ENCODE measurements around the gene CCN5.

CCN5 gene

GRCh38 chr20:44736170-44737021 lies 21.2 kb downstream of the CCN5 start:
- DNase-seq (ENCODE audit: low read depth, low spot score), result no peak

- no peak for DNase-seq (ENCODE audit: low read depth, low spot score)
These were observed 21.9 kb downstream of the CCN5 start for GRCh38 chr20:44737116-44737515.

DNA sequence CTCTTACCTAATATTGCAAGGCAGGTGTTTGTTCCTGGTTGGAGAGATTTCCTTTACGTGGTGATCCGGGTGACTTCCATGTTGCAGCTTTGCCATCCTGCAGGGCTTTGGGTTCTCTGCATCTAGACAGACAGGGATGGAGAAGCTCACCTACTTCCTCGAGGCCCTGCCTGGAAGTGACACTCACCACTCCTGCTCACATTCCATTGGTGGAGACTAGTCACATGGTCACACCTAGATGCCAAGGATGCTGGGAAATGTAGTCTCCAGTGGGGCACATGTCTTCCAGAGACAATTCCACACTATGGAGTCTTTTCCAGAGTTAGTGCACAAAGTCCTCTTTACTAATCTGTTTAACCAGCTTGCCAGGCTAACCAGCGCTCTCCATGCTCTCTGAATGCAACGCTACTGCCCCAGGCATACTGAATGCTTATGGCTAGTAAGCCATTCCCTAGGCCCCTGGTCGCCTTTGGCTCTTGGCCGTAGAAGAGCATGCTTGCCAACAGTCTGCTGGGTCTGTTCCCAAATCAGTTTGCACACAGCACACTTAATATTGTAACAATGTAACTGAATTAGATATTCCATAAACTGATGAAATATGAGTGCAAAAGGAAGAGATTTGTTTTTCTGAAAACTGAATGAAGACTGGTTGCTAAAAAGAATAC lies 23.8 kb downstream of the CCN5 start:
- DNase-seq (ENCODE audit: low read depth, low spot score), result no peak

- DNase-seq (ENCODE audit: low read depth, low spot score), result no peak
These were observed 24.8 kb downstream of the CCN5 start for GRCh38 chr20:44739942-44740341.

DNA sequence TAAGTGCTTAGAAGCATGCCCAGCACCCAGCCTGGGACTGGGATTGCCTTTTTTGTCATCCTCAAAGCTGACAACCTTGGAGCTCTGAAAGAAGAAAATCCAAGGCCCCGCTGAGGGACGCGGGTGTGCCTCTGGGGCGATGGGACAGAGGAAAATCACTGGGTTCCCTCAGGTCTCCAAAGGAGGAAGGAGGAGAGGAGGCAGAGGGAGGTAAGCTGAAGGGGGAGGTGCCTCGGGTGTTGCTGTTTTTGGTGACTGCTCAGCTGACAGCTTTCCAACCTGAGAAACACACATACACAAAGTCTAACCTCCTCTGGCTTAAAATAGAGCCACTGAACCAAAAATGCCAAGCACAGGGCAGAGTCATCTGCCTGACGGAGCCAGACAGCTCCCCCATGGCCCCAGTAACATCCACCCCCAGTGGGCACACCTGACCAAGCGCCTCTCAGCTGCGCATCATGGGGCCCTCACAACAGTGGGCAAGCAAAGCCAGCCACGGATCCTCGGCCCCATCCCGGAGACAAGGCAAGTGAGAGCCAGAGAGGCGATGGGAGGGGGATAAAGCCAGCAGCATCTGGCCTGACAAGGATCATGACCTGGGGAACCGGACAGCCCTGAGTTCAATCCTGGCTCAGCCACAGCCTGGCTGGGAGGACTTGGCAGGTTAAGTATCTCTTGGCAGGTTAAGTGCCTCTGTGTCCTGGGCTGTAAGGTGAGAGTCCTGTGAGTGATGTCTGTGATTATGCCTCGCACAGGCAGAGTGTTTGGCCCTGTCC lies 27.3 kb downstream of the CCN5 start:
- DNase-seq (ENCODE audit: low read depth, low spot score), result no peak

DNA sequence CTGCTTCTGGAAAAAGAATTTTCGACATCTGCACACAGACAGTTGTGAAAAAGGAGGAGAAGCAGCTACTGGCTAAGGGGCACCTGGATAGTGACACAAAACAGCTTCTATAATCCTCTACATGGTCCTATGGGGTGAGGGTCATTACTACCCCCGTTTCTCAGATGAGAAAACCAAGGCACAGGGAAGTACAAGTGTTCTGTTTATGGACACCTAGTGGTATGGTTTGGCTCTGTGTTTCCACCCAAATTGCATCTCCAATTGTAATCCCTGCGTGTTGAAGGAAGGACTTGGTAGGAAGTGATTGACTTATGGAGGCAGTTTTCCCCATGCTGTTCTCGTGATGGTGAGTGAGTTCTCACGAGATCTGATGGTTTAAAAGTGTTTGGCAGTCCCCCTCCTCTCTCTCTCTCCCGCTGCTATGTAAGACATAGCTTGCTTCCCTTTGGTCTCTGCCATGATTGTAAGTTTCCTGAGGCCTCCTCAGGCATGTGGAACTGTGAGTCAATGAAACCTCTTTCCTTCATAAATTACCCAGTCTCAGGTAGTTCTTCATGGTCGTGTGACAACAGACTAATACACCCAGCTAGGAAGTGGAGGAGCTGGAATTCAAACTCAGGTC lies 28.0 kb downstream of the CCN5 start:
- DNase-seq (ENCODE audit: low read depth, low spot score), result no peak

DNA sequence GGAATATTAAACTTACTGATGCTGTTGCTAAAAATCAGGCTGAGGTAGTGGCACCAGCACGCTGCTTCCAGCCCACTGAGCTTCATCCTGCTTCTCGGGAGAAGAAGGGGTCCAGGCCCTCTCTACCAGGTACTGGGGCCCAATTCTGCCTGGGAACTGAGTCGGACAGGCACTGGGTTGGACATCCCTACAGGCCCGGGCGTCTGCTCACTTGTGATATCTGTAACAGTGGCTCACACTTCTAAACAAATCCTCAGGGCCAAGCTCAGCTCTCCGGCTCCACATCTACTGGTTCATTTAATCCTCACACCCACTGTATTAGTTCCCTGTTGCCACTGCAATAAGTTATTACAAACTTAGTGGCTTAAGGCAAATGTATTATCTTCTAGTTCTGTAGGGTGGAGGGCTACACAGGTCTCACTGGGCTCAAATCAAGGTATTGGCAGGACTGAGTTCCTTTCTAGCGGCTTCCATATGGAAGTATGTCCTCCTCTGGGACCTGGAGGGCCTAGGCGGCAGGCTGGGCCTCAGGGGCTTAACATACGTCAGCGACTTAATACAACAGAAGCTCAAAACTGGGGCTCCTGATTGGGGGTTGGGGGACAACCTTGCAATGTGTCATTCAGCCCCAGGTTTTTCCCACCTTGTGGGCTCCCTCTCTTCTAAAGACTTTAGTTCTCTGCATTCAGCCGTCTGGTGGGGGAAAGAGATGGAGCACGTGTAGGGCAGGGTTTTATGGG lies 28.9 kb downstream of the CCN5 start:
- no peak for DNase-seq (ENCODE audit: low read depth, low spot score)

DNA sequence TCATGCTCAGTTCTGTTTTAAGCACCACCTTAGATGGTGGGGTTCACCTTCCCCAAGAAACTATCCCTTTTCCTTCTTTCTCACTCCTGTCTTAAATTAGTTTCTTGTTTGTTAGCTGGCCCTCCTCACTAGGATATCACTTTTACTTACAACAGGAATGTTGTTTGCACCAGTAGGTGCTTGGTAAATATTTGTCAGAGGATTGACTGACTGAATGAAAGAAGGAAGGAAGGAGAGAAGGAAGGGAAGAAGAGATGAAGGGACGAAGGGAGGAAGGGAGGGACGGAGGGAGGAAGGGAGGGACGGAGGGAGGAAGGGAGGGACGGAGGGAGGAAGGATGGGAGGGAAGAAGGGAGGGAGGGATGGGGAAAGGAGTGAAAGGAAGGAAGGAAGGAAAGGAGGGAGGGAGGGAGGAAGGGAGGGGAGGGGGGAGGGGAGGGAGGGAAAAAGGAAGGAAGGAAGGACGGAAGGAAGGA lies 30.0 kb downstream of the CCN5 start:
- DNase-seq (ENCODE audit: low read depth, low spot score), result no peak

- DNase-seq (ENCODE audit: low read depth, low spot score), result no peak
These were observed 30.6 kb downstream of the CCN5 start, which contains the start of gene KCNK15 for GRCh38 chr20:44745598-44746366. Gene KCNK15 (plus strand): TSS chr20:44745865. CDS start chr20:44745911, 46 bp downstream.

DNA sequence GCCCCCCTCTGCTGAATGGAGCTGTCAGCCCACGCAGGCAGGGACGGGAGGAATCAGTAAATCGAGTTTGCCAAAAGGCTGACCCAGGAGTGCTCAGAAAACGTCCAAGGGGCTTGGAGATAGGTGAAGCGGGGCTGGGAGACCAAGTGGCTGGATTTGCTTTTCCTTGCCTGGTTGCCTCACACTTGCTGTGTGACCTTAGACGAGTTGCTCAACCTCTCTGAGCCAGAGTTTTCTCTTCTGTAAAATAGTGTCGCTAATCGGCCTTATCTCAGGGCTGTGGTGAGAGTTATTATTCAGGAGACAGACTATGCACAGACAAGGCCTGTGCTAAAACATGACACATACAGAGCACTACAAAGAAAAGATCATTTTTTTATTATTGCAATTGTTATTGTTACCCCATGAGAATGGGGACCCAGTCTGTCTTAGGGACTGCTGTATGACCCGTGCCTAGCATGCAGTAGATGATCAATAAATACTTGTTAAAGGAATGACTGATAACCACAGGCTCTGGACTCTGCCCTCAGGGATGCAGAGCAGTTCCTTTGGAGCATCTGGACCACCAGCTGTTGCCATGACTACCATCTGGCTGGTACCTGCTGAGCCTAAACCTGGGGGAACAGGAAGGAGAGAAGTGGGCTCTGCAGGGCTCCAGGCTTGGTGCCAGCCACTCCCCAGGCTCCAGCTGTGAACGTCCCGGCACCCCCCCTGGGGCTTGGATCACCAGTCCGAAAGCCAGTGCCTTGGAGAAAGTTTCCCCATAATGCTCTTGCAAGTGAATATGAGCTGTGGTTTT lies 31.4 kb downstream of the CCN5 start:
- DNase-seq (ENCODE audit: low read depth, low spot score), result no peak

DNA sequence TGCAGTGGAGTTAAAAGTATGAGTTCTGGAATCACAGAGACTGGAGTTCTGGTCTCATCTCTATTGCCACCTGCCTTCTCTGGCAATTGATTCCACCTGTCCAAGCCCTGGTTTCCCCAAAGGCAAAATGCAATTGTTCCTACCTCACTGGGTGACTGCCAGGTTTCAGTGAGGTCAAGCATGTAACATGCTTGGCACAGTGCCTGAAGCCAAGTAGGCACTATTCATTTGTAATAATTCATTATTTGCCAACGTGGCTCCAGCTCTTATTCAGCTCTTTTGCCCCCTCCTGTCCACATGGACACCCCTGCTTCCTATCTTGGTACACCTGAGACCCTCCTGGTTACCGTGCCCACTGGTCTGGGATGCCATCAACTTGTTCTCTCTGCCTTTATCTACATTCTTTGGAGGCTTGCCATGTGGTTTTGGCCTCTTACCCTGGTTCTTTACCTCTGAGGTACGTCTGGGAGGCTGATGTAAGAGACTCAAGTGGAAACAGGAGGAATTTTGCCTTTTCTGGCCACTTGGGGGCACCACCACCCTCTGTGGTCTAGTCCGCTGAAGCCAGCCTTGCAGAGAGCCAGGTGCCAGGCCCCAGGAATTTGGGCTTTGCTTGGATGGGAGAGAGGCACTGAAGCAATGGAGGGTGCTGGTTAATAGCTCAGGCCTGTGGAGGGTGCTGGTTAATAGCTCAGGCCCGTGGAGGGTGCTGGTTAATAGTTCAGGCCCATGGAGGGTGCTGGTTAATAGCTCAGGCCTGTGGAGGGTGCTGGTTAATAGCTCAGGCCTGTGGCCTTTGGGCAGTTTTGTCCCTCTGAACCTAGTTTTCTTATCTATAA lies 32.2 kb downstream of the CCN5 start:
- DNase-seq (ENCODE audit: low read depth, low spot score), result no peak

DNA sequence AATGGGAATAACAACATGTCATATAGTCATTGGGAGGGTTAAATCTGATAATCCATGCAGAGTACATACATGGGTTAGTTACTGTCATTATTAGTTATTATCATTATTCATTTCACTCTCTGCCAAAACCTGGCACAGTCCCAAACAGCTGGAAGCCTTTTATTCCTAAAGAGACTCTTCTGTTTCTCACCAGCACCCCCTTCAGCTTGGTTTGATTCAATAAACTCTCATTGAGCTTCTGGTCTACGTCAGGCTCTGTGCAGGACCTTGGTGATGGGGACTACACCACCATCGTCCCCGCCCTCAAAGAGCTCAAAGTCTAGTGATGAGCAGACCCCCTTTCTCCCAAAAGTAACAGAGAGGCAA lies 32.8 kb downstream of the CCN5 start:
- no peak for DNase-seq (ENCODE audit: low read depth, low spot score)

GRCh38 chr20:44750081-44750805 lies 35.1 kb downstream of the CCN5 start:
- no peak for DNase-seq (ENCODE audit: low read depth, low spot score)

DNA sequence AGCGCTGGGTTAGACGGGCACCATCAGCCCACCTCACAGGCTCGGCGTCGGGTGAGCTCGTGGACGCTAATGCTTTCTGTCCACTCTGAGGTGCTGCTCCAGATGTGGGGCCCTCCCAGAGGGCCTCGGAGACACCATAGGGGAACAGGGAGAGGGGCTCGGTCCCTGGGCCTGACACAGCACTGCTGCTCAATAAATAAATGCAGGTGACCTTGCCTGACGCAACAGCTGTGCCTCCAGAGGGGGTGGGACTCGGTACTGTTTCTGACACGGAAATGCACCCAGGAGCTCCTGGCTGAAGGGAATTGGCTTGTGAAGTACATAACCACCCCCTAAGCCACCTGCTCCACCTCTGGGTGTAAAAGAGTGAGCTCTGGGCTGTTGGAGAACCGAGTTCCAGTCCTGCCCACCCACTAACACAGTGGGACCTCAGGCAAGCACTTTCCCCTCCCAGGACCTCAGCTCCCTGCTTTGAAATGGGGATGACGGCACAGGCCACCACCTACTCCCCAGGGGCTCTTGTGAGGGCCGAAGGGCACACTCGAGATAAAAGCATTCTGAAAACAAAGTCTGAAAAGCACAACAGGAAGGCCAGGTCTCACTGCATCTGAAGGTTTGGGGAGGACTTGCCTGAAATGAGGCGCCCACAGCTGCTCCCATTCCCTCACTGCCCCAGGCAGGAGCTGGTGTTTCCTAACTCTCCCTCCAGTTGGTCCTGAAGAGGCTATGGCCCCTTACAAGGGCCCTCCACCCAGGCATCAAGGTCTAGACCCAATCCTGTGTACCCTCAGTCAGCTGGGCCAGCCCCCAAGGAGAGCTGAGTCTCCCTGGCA lies 37.1 kb downstream of the CCN5 start:
- no peak for DNase-seq (ENCODE audit: low read depth, low spot score)

GRCh38 chr20:44754554-44754953 lies 39.4 kb downstream of the CCN5 start:
- no peak for DNase-seq (ENCODE audit: low read depth, low spot score)

DNA sequence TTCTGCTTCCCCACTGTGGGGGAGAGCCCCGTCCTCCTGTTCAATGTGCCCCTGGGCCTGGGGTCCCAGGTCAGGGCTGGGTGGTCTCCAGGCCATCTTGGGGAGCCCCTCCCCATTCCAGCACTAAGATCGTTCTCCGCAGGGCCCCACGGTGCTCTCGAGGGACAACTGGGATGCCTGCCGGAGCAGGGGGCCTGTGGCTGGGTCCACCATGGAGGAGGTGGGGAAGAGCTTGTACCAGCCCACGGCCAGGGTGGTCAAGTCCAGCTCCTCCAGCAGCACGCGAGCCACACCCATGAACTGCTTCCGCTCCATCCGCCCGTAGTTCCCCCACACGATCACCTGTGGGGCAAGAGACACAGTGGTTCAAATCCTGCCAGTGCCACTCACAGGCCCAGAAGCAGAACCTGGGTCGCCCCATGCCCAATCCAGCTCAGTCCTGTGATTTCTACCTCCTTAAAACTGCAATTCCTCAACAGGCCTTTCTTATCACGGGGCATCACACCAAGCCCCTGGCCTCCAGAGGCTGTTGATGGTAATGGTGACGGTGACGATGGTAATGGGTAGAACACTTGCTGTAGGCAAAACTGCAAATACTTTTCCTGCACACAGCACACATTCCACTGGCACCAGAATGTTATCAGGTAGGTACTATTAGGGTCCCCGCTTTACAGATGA lies 41.0 kb downstream of the CCN5 start:
- DNase-seq (ENCODE audit: low read depth, low spot score), result no peak

All from brain pericyte (primary cell).